Measurements from ENCODE around the gene CCDC112. TPM values are rescaled to one million over a fixed set of nuclear protein-coding genes. Genes with fewer than 3 reads are reported as not detected.

CCDC112 gene
- polyA plus RNA-seq, 2 donors, result 3.2 to 3.8 TPM

GRCh38 chr5:115243412-115243811 is 53.0 kb downstream of the CCDC112 start:
- Histone ChIP-seq H3K36me3 (ENCODE audit: control insufficient read depth in 2 of 2, insufficient read depth in 2 of 2, low read length in 1 of 2) (peaks cover 0 to 4% of the 10 kb centered on the region in 2 donors), H3K4me3 (ENCODE audit: low read depth in 1 of 2, low read length in 2 of 2) (no peak overlapping the region), H3K4me1 (ENCODE audit: control insufficient read depth in 2 of 2, insufficient read depth in 2 of 2, low read length in 1 of 2) (no peaks in the 10 kb centered on the region), H3K9me3 (ENCODE audit: control insufficient read depth in 2 of 2, insufficient read depth in 1 of 2, low read depth in 1 of 2, low read length in 1 of 2) (no peaks in the 10 kb centered on the region), H3K27ac (ENCODE audit: low read depth in 2 of 2, low read length in 1 of 2) (no peak overlapping the region), H3K27me3 (ENCODE audit: control insufficient read depth in 1 of 2, insufficient read depth in 2 of 2, low read length in 2 of 2) (no peaks in the 10 kb centered on the region)

GRCh38 chr5:115241881-115242642 is 54.4 kb downstream of the CCDC112 start:
- Histone ChIP-seq H3K4me3 (ENCODE audit: low read depth in 1 of 2, low read length in 2 of 2) (no peak overlapping the region), H3K27me3 (ENCODE audit: control insufficient read depth in 1 of 2, insufficient read depth in 2 of 2, low read length in 2 of 2) (no peaks in the 10 kb centered on the region), H3K36me3 (ENCODE audit: control insufficient read depth in 2 of 2, insufficient read depth in 2 of 2, low read length in 1 of 2) (peaks cover 0 to 4% of the 10 kb centered on the region in 2 donors), H3K9me3 (ENCODE audit: control insufficient read depth in 2 of 2, insufficient read depth in 1 of 2, low read depth in 1 of 2, low read length in 1 of 2) (no peaks in the 10 kb centered on the region), H3K27ac (ENCODE audit: low read depth in 2 of 2, low read length in 1 of 2) (no peak overlapping the region), H3K4me1 (ENCODE audit: control insufficient read depth in 2 of 2, insufficient read depth in 2 of 2, low read length in 1 of 2) (no peaks in the 10 kb centered on the region)
- 59 to 70% methylated on average over 4 of the region's 4 CpGs for WGBS, 2 donors

- WGBS, 2 donors, result 78 to 84% methylated on average over 3 of the region's 3 CpGs
- Histone ChIP-seq H3K36me3 (ENCODE audit: control insufficient read depth in 2 of 2, insufficient read depth in 2 of 2, low read length in 1 of 2) (peaks cover 0 to 4% of the 10 kb centered on the region in 2 donors), H3K27me3 (ENCODE audit: control insufficient read depth in 1 of 2, insufficient read depth in 2 of 2, low read length in 2 of 2) (no peaks in the 10 kb centered on the region), H3K4me1 (ENCODE audit: control insufficient read depth in 2 of 2, insufficient read depth in 2 of 2, low read length in 1 of 2) (no peaks in the 10 kb centered on the region), H3K9me3 (ENCODE audit: control insufficient read depth in 2 of 2, insufficient read depth in 1 of 2, low read depth in 1 of 2, low read length in 1 of 2) (no peaks in the 10 kb centered on the region), H3K4me3 (ENCODE audit: low read depth in 1 of 2, low read length in 2 of 2) (no peak overlapping the region), H3K27ac (ENCODE audit: low read depth in 2 of 2, low read length in 1 of 2) (no peak overlapping the region)
Observed at GRCh38 chr5:115237066-115237465, 59.4 kb downstream of the CCDC112 start.

GRCh38 chr5:115236599-115236998 is 59.9 kb downstream of the CCDC112 start:
- H3K9me3 ChIP-seq (ENCODE audit: control insufficient read depth in 2 of 2, insufficient read depth in 1 of 2, low read depth in 1 of 2, low read length in 1 of 2), result no peaks in the 10 kb centered on the region
- no peak overlapping the region for H3K4me3 ChIP-seq (ENCODE audit: low read depth in 1 of 2, low read length in 2 of 2)
- 76 to 93% methylated on average over 2 of the region's 2 CpGs for WGBS, 2 donors
- no peak overlapping the region for H3K27ac ChIP-seq (ENCODE audit: low read depth in 2 of 2, low read length in 1 of 2)
- no peaks in the 10 kb centered on the region for H3K4me1 ChIP-seq (ENCODE audit: control insufficient read depth in 2 of 2, insufficient read depth in 2 of 2, low read length in 1 of 2)
- H3K27me3 ChIP-seq (ENCODE audit: control insufficient read depth in 1 of 2, insufficient read depth in 2 of 2, low read length in 2 of 2), result no peaks in the 10 kb centered on the region
- peaks cover 0 to 4% of the 10 kb centered on the region in 2 donors for H3K36me3 ChIP-seq (ENCODE audit: control insufficient read depth in 2 of 2, insufficient read depth in 2 of 2, low read length in 1 of 2)

GRCh38 chr5:115231598-115231997 is 64.9 kb downstream of the CCDC112 start:
- Histone ChIP-seq H3K27me3 (ENCODE audit: control insufficient read depth in 1 of 2, insufficient read depth in 2 of 2, low read length in 2 of 2) (no peaks in the 10 kb centered on the region), H3K4me1 (ENCODE audit: control insufficient read depth in 2 of 2, insufficient read depth in 2 of 2, low read length in 1 of 2) (no peaks in the 10 kb centered on the region), H3K4me3 (ENCODE audit: low read depth in 1 of 2, low read length in 2 of 2) (no peak overlapping the region), H3K9me3 (ENCODE audit: control insufficient read depth in 2 of 2, insufficient read depth in 1 of 2, low read depth in 1 of 2, low read length in 1 of 2) (no peaks in the 10 kb centered on the region), H3K36me3 (ENCODE audit: control insufficient read depth in 2 of 2, insufficient read depth in 2 of 2, low read length in 1 of 2) (peaks cover 0 to 4% of the 10 kb centered on the region in 2 donors), H3K27ac (ENCODE audit: low read depth in 2 of 2, low read length in 1 of 2) (no peak overlapping the region)
- WGBS, 2 donors, result 75 to 78% methylated on average over 4 of the region's 4 CpGs

- no peaks in the 10 kb centered on the region for H3K27me3 ChIP-seq (ENCODE audit: control insufficient read depth in 1 of 2, insufficient read depth in 2 of 2, low read length in 2 of 2)
- no peaks in the 10 kb centered on the region for H3K4me1 ChIP-seq (ENCODE audit: control insufficient read depth in 2 of 2, insufficient read depth in 2 of 2, low read length in 1 of 2)
- no peaks in the 10 kb centered on the region for H3K9me3 ChIP-seq (ENCODE audit: control insufficient read depth in 2 of 2, insufficient read depth in 1 of 2, low read depth in 1 of 2, low read length in 1 of 2)
- no peak overlapping the region for H3K27ac ChIP-seq (ENCODE audit: low read depth in 2 of 2, low read length in 1 of 2)
- 84 to 95% methylated on average over 1 of the region's 1 CpG for WGBS, 2 donors
- peaks cover 0 to 4% of the 10 kb centered on the region in 2 donors for H3K36me3 ChIP-seq (ENCODE audit: control insufficient read depth in 2 of 2, insufficient read depth in 2 of 2, low read length in 1 of 2)
- no peak overlapping the region for H3K4me3 ChIP-seq (ENCODE audit: low read depth in 1 of 2, low read length in 2 of 2)
Observed at GRCh38 chr5:115229606-115230005, 66.8 kb downstream of the CCDC112 start.

- H3K4me1 ChIP-seq (ENCODE audit: control insufficient read depth in 2 of 2, insufficient read depth in 2 of 2, low read length in 1 of 2), result no peaks in the 10 kb centered on the region
- H3K27ac ChIP-seq (ENCODE audit: low read depth in 2 of 2, low read length in 1 of 2), result no peak overlapping the region
- H3K27me3 ChIP-seq (ENCODE audit: control insufficient read depth in 1 of 2, insufficient read depth in 2 of 2, low read length in 2 of 2), result no peaks in the 10 kb centered on the region
- H3K9me3 ChIP-seq (ENCODE audit: control insufficient read depth in 2 of 2, insufficient read depth in 1 of 2, low read depth in 1 of 2, low read length in 1 of 2), result no peaks in the 10 kb centered on the region
- H3K36me3 ChIP-seq (ENCODE audit: control insufficient read depth in 2 of 2, insufficient read depth in 2 of 2, low read length in 1 of 2), result peaks cover 0 to 4% of the 10 kb centered on the region in 2 donors
- H3K4me3 ChIP-seq (ENCODE audit: low read depth in 1 of 2, low read length in 2 of 2), result no peak overlapping the region
- 95 to 100% methylated on average over 1 of the region's 1 CpG for WGBS, 2 donors
Observed at GRCh38 chr5:115227281-115227680, 69.2 kb downstream of the CCDC112 start.

Other genes starting within 250 kb of the CCDC112 start
- under 1 TPM; 0.20 to 0.37 TPM for gene TRIM36, start 126.7 kb downstream of the CCDC112 start, polyA plus RNA-seq
- 1 to 10 TPM; 2.0 to 5.9 TPM for gene PGGT1B, start 33.8 kb downstream of the CCDC112 start, polyA plus RNA-seq
- 1 to 10 TPM; 4.6 to 6.8 TPM for gene FEM1C, start 248.1 kb upstream of the CCDC112 start, polyA plus RNA-seq